Activated CD8-positive, alpha-beta memory T cell treated with anti-CD3 and anti-CD28 coated beads for 36 hours (primary cell): ENCODE data around the gene HOMEZ. TPM values are rescaled to one million over a fixed set of nuclear protein-coding genes. Genes with fewer than 3 reads are reported as not detected.
"Not testable (repeated sequence)": the region's sequence is repeated elsewhere in the genome, so short reads cannot be mapped to it uniquely, and the experiment has no call there.

ENCODE experiments used
- CTCF ChIA-PET: fragments of 350-600 bp; sonication (Branson Sonifier 250); formaldehyde crosslinking; loops from one replicate; lab custom pipeline; 2021; ENCODE audit warnings: antibody characterized with exemption; lab: Charles Lee
- POLR2A ChIA-PET: fragments of 350-600 bp; sonication (Branson Sonifier 250); formaldehyde crosslinking; loops from one replicate; lab custom pipeline; 2021; ENCODE audit warnings: antibody characterized with exemption; lab: Charles Lee
- total RNA-seq, 2 experiments: library from RNA; stranded (reverse); gene quantifications; one replicate each; pipeline ENCODE4 v1.2.3, GENCODE V29; 2021

Gene HOMEZ
- total RNA-seq, 2 experiments from 2014 or later, result 13.7 to 15.6 TPM

DNA sequence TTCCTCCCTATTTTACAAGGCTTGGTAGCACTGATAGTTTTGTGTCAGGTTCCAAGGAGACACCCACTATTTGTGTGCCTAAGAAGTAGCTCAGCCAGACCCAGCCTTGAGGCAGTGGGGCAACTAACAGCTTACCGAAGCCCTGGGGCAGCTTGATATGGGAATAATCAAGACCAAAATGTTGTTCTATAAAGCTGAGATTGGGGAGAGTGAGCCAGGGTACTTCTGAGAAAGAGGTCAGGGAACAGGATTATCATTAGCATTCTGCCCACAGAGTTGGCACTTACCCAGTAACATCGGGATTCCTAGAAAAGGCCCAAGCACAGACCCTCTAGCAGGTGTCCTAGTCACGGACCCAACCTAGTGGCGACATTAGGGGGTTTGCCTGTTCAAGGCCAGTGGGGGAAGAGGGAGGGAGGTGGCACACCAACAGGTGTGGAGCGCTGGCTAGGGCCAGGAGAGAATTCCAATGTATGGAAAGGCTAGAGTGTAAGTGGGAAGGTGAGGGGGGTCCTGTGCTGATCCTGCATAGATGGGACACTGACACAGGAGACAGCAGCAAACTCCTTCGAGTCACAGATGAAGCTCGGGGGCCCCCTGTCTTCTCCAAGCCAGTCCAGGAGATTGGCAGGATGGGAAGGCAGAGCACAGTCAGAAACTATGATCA lies 11.8 kb upstream of the HOMEZ start:
- ChIA-PET POLR2A (no interaction called here), CTCF (no interaction called here)

DNA sequence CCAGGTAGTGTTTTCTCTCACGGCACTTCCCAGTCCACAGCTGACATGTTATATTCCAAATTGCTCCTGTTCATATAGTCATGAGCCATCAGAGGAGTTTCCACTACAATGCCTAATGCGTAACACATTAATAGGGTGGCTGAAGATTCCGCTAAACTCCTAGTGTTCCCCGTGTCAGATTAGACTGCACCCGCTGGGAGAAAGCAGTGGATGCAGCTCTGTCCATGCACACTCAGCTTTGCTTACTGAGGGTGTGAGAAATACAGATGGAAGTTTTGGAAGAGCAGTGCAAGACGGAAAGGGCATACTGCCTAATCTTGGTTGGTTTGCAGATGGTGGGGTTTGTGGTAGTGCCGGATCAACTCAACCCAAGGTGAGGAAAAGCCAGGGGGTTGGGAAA lies 11.2 kb upstream of the HOMEZ start:
- ChIA-PET CTCF (interaction anchor here (0.9 to 1.2 kb wide), 2 partner anchors 11 to 176 kb away, joined by 3 to 4 read pairs; no protein-coding TSS in a partner anchor), POLR2A (interaction anchor here (2.0 kb wide), 1 partner anchor 24 kb away, joined by 8 read pairs; the partner anchor contains the start of gene PABPN1)

- CTCF ChIA-PET, result interaction anchor here (0.9 to 1.2 kb wide), 3 partner anchors 10 to 175 kb away, joined by 3 to 4 read pairs (median 3); no protein-coding TSS in a partner anchor
- POLR2A ChIA-PET, result interaction anchor here (2.0 kb wide), 1 partner anchor 25 kb away, joined by 8 read pairs; the partner anchor contains the start of gene PABPN1
Observed at GRCh38 chr14:23296012-23296777, 10.3 kb upstream of the HOMEZ start.

DNA sequence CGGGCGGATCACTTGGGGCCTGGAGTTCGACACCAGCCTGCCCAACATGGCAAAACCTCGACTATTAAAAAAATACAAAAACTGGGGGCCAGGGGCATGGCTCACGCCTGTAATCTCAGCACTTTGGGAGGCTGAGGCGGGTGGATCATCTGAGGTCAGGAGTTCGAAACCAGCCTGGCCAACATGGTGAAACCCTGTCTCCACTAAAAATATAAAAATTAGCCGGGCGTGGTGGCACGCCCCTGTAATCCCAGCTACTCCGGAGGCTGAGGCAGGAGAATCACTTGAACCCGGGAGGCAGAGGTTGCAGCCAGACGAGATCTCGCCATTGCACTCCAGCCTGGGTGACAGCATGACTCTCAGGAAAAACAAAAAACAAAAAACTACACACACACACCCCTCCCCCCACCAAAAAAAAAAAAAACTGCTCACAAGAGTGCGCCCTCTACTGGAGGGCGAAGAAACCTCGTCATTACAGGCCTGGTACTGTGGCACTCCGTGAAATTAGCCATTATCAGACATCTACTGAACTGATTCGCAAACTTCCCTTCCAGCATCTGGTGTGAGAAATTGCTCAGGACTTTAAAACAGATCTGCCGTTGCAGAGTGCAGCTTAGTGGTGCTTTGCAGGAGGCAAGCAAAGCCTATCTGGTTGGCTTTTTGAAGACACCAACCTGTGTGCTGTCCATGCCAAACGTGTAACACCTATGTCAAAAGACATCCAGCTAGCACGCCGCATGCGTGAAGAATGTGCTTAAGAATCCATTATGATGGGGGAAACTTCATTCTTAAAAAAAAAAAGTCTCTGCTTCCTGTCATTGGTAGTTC lies 9.0 kb upstream of the HOMEZ start:
- POLR2A ChIA-PET, result interaction anchor here (0.5 to 2.0 kb wide), 3 partner anchors 8 to 31 kb away, joined by 5 to 8 read pairs (median 6); partner anchors contain the start of gene PABPN1
- CTCF ChIA-PET, result interaction anchor here (0.6 to 2.1 kb wide), 13 partner anchors 8 to 330 kb away, joined by 3 to 13 read pairs (median 3); partner anchors contain the start of genes HOMEZ, PABPN1 and SLC22A17

- ChIA-PET CTCF (interaction anchor here (1.1 to 2.4 kb wide), 4 partner anchors 8 to 35 kb away, joined by 3 to 13 read pairs (median 9); partner anchors contain the start of gene PABPN1), POLR2A (interaction anchor here (0.5 to 2.3 kb wide), 6 partner anchors 8 to 280 kb away, joined by 3 to 19 read pairs (median 4); partner anchors contain the start of genes PABPN1 and PPP1R3E)
Observed at GRCh38 chr14:23286902-23287479, 1.1 kb upstream of the HOMEZ start.

DNA sequence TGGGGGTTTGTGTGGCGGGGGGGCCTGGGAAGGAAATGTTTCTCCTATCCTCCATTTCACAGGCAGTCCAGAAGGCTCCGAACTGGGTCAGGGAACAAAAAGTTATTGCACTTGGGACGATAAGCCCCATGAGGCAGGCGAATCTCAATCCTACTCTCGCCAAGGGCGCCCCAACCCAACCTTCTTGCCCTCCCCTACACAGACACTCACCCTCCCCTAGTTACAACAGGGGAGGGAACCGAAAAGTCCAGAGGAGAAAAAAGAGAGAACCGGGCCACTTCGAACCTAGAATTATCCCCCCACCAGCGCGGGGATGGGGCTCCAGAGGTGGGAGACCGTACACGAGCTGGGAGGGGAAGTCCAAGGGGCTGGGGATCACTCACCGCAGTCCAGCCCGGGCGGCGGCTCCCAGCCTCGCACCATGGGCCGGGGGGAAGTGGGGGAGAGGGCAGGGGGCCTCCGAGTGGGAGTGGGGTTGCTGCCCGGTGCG lies 357 bp downstream of the HOMEZ start:
- POLR2A ChIA-PET, result interaction anchor here (0.7 to 2.3 kb wide), 4 partner anchors 16 to 998 kb away, joined by 4 to 19 read pairs (median 8); partner anchors contain the start of genes PABPN1 and RNF212B
- CTCF ChIA-PET, result interaction anchor here (1.5 to 2.4 kb wide), 3 partner anchors 9 to 36 kb away, joined by 8 to 13 read pairs (median 10); partner anchors contain the start of gene PABPN1

GRCh38 chr14:23284654-23285529 lies 1.0 kb downstream of the HOMEZ start:
- POLR2A ChIA-PET, result interaction anchor here (0.7 to 2.3 kb wide), 5 partner anchors 17 to 997 kb away, joined by 3 to 19 read pairs (median 7); partner anchors contain the start of genes PABPN1, PPP1R3E and RNF212B
- CTCF ChIA-PET, result interaction anchor here (2.2 to 2.4 kb wide), 2 partner anchors 10 to 37 kb away, joined by 10 to 13 read pairs; partner anchors contain the start of gene PABPN1

DNA sequence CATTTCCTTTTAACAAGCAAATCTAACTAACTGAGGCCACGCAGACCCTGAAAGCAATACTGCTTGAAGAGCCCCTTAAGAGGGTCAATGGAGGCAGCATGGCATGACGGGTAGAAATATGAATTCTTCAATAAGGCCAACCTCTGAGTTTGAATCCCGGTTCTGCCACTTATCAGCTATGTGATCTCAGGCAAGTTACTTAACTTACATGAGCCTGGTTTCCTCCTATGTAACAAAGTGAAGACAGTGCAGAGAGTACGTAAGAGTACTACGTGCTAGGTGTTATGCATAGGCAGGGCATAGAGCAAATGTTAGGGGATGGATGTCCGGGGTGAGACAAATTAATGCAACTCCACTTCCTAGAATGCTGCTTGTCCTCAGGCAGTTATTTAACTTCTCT lies 4.7 kb downstream of the HOMEZ start:
- POLR2A ChIA-PET, result no interaction called here
- CTCF ChIA-PET, result no interaction called here

DNA sequence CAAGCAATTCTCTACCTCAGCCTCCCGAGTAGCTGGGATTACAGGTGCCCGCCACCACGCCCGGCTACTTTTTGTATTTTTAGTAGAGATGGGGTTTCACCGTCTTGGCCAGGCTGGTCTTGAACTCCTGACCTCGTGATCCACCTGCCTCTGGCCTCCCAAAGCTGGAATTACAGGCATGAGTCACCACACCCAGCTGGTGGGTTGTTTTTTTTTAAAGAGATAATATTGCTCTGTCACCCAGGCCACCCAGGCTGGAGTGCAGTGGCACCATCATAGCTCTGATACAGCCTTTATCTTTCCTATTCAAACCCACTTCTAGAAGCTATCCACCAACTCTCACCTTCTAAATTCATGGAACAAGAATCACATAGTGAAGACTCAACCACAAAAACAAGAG lies 8.0 kb downstream of the HOMEZ start:
- CTCF ChIA-PET, POLR2A ChIA-PET: not testable (repeated sequence)

- ChIA-PET CTCF (interaction anchor here (1.3 kb wide), 2 partner anchors 15 to 18 kb away, joined by 4 read pairs; no protein-coding TSS in a partner anchor), POLR2A (no interaction called here)
Observed at GRCh38 chr14:23277189-23277588, 8.7 kb downstream of the HOMEZ start.

- POLR2A ChIA-PET, result no interaction called here
- CTCF ChIA-PET, result interaction anchor here (0.8 kb wide), 1 partner anchor 19 kb away, joined by 5 read pairs; no protein-coding TSS in a partner anchor
Observed at GRCh38 chr14:23275412-23275811, 10.5 kb downstream of the HOMEZ start.

GRCh38 chr14:23269193-23269592 lies 16.7 kb downstream of the HOMEZ start:
- ChIA-PET POLR2A (no interaction called here), CTCF (interaction anchor here (1.3 kb wide), 1 partner anchor 58 kb away, joined by 4 read pairs; no protein-coding TSS in a partner anchor)

DNA sequence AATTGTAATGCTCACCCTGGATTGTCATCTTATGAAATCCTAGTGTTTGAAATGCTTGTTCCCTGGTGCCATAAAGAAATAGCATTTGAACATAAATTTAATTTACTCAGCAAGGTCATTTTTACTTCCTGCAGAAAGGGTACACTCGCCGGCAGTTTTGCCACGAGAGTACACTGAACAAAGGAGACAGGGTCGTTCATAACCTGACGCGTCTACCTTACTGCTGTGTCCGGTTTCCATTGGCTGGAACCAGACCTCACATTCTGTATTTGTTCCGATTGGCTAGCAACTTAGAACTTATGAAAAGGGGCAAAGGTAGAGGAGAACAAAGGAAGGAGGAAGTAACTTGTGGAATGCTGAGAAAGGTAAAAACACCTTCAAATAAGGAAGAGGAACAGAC lies 25.1 kb downstream of the HOMEZ start:
- CTCF ChIA-PET, POLR2A ChIA-PET: not testable (repeated sequence)

- CTCF ChIA-PET, result no interaction called here
- POLR2A ChIA-PET, result no interaction called here
Observed at GRCh38 chr14:23259426-23259825, 26.5 kb downstream of the HOMEZ start.

GRCh38 chr14:23258256-23258655 lies 27.7 kb downstream of the HOMEZ start:
- ChIA-PET POLR2A (no interaction called here), CTCF (no interaction called here)

GRCh38 chr14:23252420-23253333 lies 33.3 kb downstream of the HOMEZ start:
- ChIA-PET POLR2A (no interaction called here), CTCF (no interaction called here)
